ENCODE data around the gene ADAP1. TPM values are rescaled to one million over a fixed set of nuclear protein-coding genes. Genes with fewer than 3 reads are reported as not detected.

The ADAP1 gene
- total and polyA plus RNA-seq, 2 of the 8 experiments (the other 6 are each of a cell fraction or from before 2014, with no cell fraction given) = 5.8 to 6.1 TPM

- Histone ChIP-seq H2AK5ac (ENCODE audit: low read depth, low read length) (no peak overlapping the region), H3K79me2 (ENCODE audit: control insufficient read depth in 1 of 2, insufficient read depth in 2 of 2, low read length in 2 of 2) (no peaks in the 10 kb centered on the region), H3K4me2 (ENCODE audit: insufficient read depth in 1 of 2, low read depth in 2 of 2, low read length in 2 of 2) (no peak overlapping the region), H3K23me2 (ENCODE audit: low read depth, low read length) (no peaks in the 10 kb centered on the region), H3K4me1 (replicated peaks in 1 of 4; ENCODE audit: control insufficient read depth in 3 of 4, insufficient read depth in 4 of 4, low read length in 3 of 4) (no peaks in the 10 kb centered on the region; a peak in 3 of 7 replicates), H3K23ac (ENCODE audit: insufficient read length) (no peak overlapping the region), H2BK15ac (ENCODE audit: low read length) (no peak overlapping the region), H4K5ac (ENCODE audit: insufficient read length, low read depth, low read length) (no peak overlapping the region), H3K9me3 (ENCODE audit: insufficient read depth in 2 of 2, low read depth in 1 of 2, low read length in 1 of 2) (no peaks in the 10 kb centered on the region), H3K9ac (replicated peaks in 1 of 4; ENCODE audit: extremely low read depth in 1 of 4, low read depth in 3 of 4, low read length in 3 of 4) (no peak overlapping the region), H3K4me3 (ENCODE audit: extremely low read depth in 1 of 4, insufficient read depth in 2 of 4, low read depth in 3 of 4, low read length in 4 of 4) (no peak overlapping the region), H2AFZ (ENCODE audit: low read length) (no peak overlapping the region), H3K27ac (ENCODE audit: low read depth, low read length) (no peak overlapping the region), H3K14ac (ENCODE audit: insufficient read length) (no peak overlapping the region), H4K91ac (replicated peaks; ENCODE audit: insufficient read length, low read length) (no peak overlapping the region), H4K20me1 (replicated peaks in 1 of 2; ENCODE audit: control insufficient read depth in 1 of 2, insufficient read depth in 2 of 2, low read length in 2 of 2) (no peaks in the 10 kb centered on the region), H3K79me1 (ENCODE audit: low read depth, low read length) (no peaks in the 10 kb centered on the region), H3K36me3 (ENCODE audit: control insufficient read depth in 2 of 4, insufficient read depth in 4 of 4, low read length in 3 of 4) (no peaks in the 10 kb centered on the region), H2BK5ac (ENCODE audit: low read depth, low read length) (no peak overlapping the region), H3K27me3 (replicated peaks in 1 of 4; ENCODE audit: control insufficient read depth in 3 of 4, extremely low read depth in 1 of 4, insufficient read depth in 3 of 4, low read length in 3 of 4) (no peaks in the 10 kb centered on the region; a peak in 1 of 7 replicates), H2BK12ac (ENCODE audit: low read depth, low read length) (no peak overlapping the region), H3K18ac (ENCODE audit: extremely low read depth, low read length) (no peak overlapping the region), H3K56ac (replicated peaks; ENCODE audit: insufficient read length, low read depth, low read length) (no peak overlapping the region), H2BK20ac (ENCODE audit: low read length) (no peak overlapping the region), H3K4ac (replicated peaks; ENCODE audit: insufficient read length, low read depth, low read length) (no peak overlapping the region), H2BK120ac (replicated peaks; ENCODE audit: low read depth, low read length) (no peak overlapping the region), H4K8ac (ENCODE audit: extremely low read depth, insufficient read depth, low read length) (no peak overlapping the region)
- FAIRE-seq (no peak), DNase-seq (ENCODE audit: low read depth in 1 of 2, low spot score in 2 of 2) (no peak)
- ChIA-PET CTCF (ENCODE audit: partially characterized antibody) (no interaction called here), POLR2A (ENCODE audit: partially characterized antibody) (interaction anchor here (1.1 kb wide), 1 partner anchor 9 kb away, joined by 3 read pairs; no protein-coding TSS in a partner anchor)
- TF ChIP-seq FOSL1 (IDR thresholded peaks at IDR 0.05; ENCODE audit: insufficient read depth, low read depth, low read length) = no peak
- peak; percentile 51 for TF ChIP-seq JUND (IDR thresholded peaks at IDR 0.05; ENCODE audit: low read length)
- 89% methylated on average over 22 of the region's 22 CpGs; no CpG with 5 or more reads in 1 of the 2 experiments for WGBS, 2 experiments (ENCODE audit: extremely low coverage in 1 of 2, insufficient coverage in 1 of 2, insufficient read length in 1 of 2, insufficient replicate concordance in 2 of 2, low coverage in 1 of 2, low lambda C conversion rate in 2 of 2, missing lambda C conversion rate in 1 of 2)
Observed at GRCh38 chr7:936386-937054, 18.0 kb downstream of the ADAP1 start.
